Measurements from ENCODE around the gene GARIN5B. TPM values are rescaled to one million over a fixed set of nuclear protein-coding genes. Genes with fewer than 3 reads are reported as not detected.

GARIN5B gene
- total and polyA plus RNA-seq, 2 of the 8 experiments (the other 6 are each of a cell fraction or from before 2014, with no cell fraction given): 0.03 TPM; not detected in 1

DNA sequence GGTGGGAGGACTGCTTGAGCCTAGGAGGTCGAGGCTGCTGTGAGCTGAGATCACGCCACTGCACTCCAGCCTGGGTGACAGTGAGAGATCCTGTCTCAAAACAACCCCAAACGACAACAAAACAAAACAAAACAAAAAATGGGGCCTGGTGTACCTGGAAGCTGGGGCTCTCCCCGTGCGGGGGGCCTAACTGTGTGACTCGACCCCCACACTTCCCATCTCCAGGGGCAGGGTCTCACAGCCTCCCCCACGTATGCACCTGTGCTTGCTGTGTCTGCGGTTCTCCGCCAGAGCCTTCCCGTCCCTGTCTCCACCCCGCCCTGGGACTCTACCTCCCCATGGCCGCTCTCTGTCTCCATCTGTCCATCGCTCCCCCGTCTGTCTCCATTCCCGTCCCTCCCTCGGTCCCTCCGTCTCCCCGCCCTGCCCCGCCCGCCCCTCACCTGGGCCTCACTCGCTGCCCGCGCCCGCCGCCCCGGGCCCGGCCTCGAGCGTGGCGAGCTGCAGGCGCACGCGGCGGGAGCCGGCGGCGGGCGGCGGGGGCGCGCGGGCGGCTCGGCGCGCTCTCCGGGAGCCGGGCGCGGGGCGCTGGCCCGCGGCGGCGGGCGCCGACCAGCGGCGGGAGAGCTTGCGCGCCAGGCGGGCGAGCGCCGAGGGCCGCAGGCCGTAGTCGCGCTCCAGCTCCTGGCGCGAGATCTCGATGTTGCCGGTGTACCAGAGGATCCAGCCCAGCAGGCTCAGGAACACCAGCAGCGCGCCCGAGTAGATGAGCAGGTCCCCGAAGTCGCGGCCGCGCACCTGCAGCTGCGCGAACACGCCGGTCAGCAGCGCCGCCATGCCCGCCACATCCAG is 20.4 kb upstream of the GARIN5B start (continued):
- TF ChIP-seq RAD21 (IDR thresholded peaks at IDR 0.05 in 1 of 2, conservative IDR thresholded peaks at IDR 0.05 in 1 of 2; ENCODE audit: low read depth in 2 of 2, low read length in 2 of 2) (peak in 1 of 2 experiments; percentile 34; a peak in 2 of 4 replicates), RBBP5 (IDR thresholded peaks at IDR 0.05; ENCODE audit: borderline replicate concordance, low read depth, low read length) (no peak), TAF1 (IDR thresholded peaks at IDR 0.05; ENCODE audit: low read depth, low read length) (0 out of 2 replicates have a peak, but pooled peaks have one; percentile 5), KDM4A (IDR thresholded peaks at IDR 0.05; ENCODE audit: low read depth, low read length, severe bottlenecking) (peak; percentile 16), E2F6 (IDR thresholded peaks at IDR 0.05) (0 out of 2 replicates have a peak, but pooled peaks have one; percentile 21)
- TF ChIP-seq, protein P1, sequence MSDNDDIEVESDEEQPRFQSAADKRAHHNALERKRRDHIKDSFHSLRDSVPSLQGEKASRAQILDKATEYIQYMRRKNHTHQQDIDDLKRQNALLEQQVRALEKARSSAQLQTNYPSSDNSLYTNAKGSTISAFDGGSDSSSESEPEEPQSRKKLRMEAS (IDR thresholded peaks at IDR 0.05): peak; percentile 52; the same call in 1 of the 2 replicates

Measured in H1 (cell line).